ENCODE measurements around the gene MMRN2.
"Not testable (repeated sequence)": the region's sequence is repeated elsewhere in the genome, so short reads cannot be mapped to it uniquely, and the experiment has no call there.

The MMRN2 gene

GRCh38 chr10:86957471-86958115, at the start of gene MMRN2:
TSS of gene MMRN2 (minus strand) at chr10:86957615. CDS start at chr10:86957541, 74 bp downstream.
- no peak for DNase-seq

- DNase-seq, result not testable (repeated sequence)
These were observed 49.7 kb upstream of the MMRN2 start for GRCh38 chr10:87007124-87007523.

- no peak for DNase-seq
These were observed 43.1 kb upstream of the MMRN2 start for GRCh38 chr10:87000491-87000890.

- not testable (repeated sequence) for DNase-seq
These were observed 42.5 kb upstream of the MMRN2 start for GRCh38 chr10:86999802-87000403.

GRCh38 chr10:86992929-86993328, 35.5 kb upstream of the MMRN2 start:
- no peak for DNase-seq

- DNase-seq, result no peak
These were observed 35.0 kb upstream of the MMRN2 start for GRCh38 chr10:86992456-86992855.

GRCh38 chr10:86991362-86991761, 33.9 kb upstream of the MMRN2 start:
- DNase-seq, result not testable (repeated sequence)

- no peak for DNase-seq
These were observed 31.1 kb upstream of the MMRN2 start for GRCh38 chr10:86988520-86988919.

- DNase-seq, result not testable (repeated sequence)
These were observed 27.1 kb upstream of the MMRN2 start for GRCh38 chr10:86984498-86984897.

GRCh38 chr10:86981716-86982115, 24.3 kb upstream of the MMRN2 start:
- no peak for DNase-seq

- DNase-seq, result not testable (repeated sequence)
These were observed 23.6 kb upstream of the MMRN2 start for GRCh38 chr10:86981020-86981419.

GRCh38 chr10:86979977-86980448, 22.6 kb upstream of the MMRN2 start:
- no peak for DNase-seq

GRCh38 chr10:86979296-86979818, 21.9 kb upstream of the MMRN2 start:
- DNase-seq, result no peak

- not testable (repeated sequence) for DNase-seq
These were observed 21.0 kb upstream of the MMRN2 start for GRCh38 chr10:86978457-86978856.

- DNase-seq, result no peak
These were observed 19.1 kb upstream of the MMRN2 start for GRCh38 chr10:86976362-86977056.

- no peak for DNase-seq
These were observed 17.1 kb upstream of the MMRN2 start for GRCh38 chr10:86974484-86974883.

GRCh38 chr10:86972613-86973380, 15.4 kb upstream of the MMRN2 start:
- DNase-seq, result no peak

- peak; percentile 90 for DNase-seq
These were observed 14.0 kb upstream of the MMRN2 start for GRCh38 chr10:86971232-86971991.

GRCh38 chr10:86970982-86971231, 13.5 kb upstream of the MMRN2 start:
- no peak for DNase-seq

- DNase-seq, result no peak
These were observed 13.0 kb upstream of the MMRN2 start for GRCh38 chr10:86970162-86970981.

- DNase-seq, result no peak
These were observed 12.1 kb upstream of the MMRN2 start for GRCh38 chr10:86969421-86970041.

Measured in activated CD8-positive, alpha-beta memory T cell treated with anti-CD3 and anti-CD28 coated beads, Interleukin-2, amount 50 U/mL, for 4 hours (primary cell).